GM10266 (cell line): ENCODE results near the gene ANO8.

Experiments
- DNase-seq: peaks from one replicate; pipeline ENCODE4 v3.0.0; 2012; ENCODE audit errors: extremely low spot score
- TF ChIP-seq, protein P1 (sequence below): IDR thresholded peaks from 2 replicates; pipeline ENCODE4 v1.5.1; 2012; ENCODE audit warnings: mild to moderate bottlenecking, low read depth; ENCODE audit not compliant: control insufficient read depth, insufficient read depth; ENCODE audit errors: missing control alignments

Gene ANO8

GRCh38 chr19:17331045-17331558, 3.6 kb downstream of the ANO8 start:
- no peak for DNase-seq
- TF ChIP-seq, protein P1, sequence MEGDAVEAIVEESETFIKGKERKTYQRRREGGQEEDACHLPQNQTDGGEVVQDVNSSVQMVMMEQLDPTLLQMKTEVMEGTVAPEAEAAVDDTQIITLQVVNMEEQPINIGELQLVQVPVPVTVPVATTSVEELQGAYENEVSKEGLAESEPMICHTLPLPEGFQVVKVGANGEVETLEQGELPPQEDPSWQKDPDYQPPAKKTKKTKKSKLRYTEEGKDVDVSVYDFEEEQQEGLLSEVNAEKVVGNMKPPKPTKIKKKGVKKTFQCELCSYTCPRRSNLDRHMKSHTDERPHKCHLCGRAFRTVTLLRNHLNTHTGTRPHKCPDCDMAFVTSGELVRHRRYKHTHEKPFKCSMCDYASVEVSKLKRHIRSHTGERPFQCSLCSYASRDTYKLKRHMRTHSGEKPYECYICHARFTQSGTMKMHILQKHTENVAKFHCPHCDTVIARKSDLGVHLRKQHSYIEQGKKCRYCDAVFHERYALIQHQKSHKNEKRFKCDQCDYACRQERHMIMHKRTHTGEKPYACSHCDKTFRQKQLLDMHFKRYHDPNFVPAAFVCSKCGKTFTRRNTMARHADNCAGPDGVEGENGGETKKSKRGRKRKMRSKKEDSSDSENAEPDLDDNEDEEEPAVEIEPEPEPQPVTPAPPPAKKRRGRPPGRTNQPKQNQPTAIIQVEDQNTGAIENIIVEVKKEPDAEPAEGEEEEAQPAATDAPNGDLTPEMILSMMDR = no peak

DNA sequence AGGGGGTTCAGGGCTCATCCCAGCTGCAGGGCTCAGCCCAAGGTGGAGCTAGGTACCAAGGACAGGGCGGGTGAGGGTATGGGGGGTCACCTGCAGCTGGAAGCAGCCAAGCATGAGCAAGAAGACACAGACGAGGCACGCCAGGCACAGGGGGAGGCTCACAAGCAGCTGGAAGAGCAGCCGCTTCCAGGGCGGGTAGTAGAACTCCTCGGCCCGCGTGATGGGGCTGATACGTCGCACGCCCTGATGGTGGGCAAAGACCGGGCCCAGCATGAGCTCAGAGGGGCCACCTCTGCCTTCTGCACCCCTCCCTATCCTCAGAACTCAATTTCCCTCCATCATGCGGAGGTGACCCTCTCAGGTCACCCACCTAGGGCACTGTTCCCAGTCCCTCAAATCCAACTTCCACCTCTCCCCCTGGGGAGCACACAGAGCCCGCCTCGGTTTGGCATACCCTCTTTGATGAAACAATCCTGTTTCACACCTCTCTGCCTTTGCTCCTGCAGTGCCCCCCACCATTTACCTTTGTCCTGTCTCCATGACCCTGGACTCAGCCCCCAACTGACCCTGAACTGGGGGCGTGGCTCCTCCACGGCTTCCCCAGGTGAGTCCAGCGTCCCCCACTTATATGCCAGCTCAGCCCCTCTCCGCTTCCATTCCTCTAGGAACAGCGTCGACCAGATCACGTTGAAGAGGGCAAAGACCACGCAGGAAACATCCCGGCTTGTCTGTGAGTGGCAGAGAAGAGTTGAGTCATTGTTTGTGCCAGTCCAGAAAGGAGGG, 4.2 kb downstream of the ANO8 start:
- DNase-seq = no peak
- TF ChIP-seq, protein P1 = no peak

- TF ChIP-seq, protein P1 = no peak
- no peak for DNase-seq
Measured at GRCh38 chr19:17329366-17330261, 5.0 kb downstream of the ANO8 start.

DNA sequence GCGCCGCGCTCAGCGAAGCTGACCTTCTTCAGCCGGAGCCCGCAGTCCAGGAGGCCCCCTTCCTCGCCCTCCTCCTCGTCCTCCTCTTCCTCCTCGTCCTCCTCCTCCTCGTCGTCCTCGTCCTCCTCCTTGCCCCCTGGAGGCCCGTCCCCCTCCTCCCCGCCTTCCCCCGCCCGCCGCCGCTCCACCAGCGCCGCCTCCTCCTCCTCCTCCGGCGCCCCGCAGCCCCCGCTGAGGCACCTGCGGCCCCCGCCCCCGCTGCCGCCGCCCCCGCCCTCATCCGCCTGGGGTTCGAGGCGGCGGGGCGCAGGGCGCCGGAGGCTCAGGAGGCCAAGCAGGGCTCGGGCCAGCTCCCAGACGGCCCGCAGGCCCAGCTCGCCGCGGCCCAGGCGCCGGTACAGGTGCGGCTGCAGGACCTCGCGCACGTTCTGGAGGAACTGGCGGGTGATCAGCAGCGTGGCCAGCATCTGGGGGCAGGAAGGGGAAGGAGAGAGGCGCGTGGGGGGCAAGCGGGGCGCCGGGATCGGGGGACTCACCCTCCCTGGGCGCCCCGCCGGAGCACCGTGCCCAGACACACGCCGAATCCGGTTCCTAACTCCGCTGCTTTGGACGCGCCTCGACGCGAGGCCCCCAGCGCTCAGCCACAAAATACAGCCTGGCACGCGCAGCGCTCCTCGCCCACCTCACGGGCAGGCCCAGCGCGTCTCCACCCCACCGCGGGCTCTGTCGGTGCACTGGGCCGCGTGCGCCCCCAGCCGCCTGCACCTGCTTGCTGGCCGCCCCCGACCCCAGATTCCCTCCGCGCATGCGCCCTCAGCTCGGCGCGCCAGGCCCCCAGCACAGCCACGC, 5.9 kb downstream of the ANO8 start:
- TF ChIP-seq, protein P1 = no peak
- peak; percentile 67 for DNase-seq

GRCh38 chr19:17327654-17328516, 6.8 kb downstream of the ANO8 start:
- TF ChIP-seq, protein P1 = no peak
- DNase-seq = peak; percentile 87

DNA sequence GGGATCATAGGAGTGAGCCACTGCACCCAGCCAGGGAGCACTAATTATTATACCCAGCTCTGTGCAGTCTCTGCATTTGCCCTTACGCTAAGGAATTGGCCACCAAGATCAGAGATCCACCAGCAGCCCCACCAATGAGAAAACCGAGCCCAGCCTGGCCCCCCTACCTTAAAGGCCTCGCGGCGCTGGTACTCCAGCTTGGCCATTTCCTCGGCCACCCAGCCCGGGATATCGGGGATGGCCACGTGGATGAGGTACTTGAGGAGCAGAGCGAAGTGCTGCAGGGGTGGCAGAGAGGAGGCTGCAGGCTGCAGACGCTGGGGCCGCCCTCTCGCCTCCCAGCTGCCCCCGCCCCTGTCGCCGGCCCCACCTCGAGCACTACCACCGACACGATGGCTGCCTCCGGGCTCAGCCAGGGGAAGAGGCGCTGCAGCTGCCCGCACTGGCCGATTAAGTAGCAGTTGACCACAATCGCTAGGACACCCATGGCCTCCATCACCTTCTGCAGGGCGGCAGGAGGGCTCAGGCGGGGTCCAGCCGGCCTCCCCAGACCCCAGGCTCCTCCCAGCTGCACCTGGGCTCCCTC, 7.5 kb downstream of the ANO8 start:
- TF ChIP-seq, protein P1 = no peak
- DNase-seq = no peak
